Adrenal gland (tissue), 5 donors: ENCODE measurements around the gene EHBP1.

Experiments used
- POLR2A ChIP-seq, 2 donors: fragments of 450-650 bp; IDR thresholded peaks; one replicate each; pipeline ENCODE4 v1.6.1; 2017; ENCODE audit warnings: antibody characterized with exemption in 2 of 2, mild to moderate bottlenecking in 2 of 2, moderate library complexity in 1 of 2
- TF ChIP-seq, protein P1 (sequence below), 6 experiments: fragments of 450-650 bp in 4 of 6; fragments of 200-600 bp in 2 of 6; sonication (generic) in 1 of 6; IDR thresholded peaks; 1 replicate in 5 of 6; 2 replicates in 1 of 6; pipeline versions ENCODE4 v1.5.1 to v1.8.0; 2016 to 2021; ENCODE audit warnings: antibody characterized with exemption in 6 of 6, mild to moderate bottlenecking in 2 of 6, moderate library complexity in 1 of 6
- donor health status: DM: no; HTN: no; CAD: no.

DNA sequence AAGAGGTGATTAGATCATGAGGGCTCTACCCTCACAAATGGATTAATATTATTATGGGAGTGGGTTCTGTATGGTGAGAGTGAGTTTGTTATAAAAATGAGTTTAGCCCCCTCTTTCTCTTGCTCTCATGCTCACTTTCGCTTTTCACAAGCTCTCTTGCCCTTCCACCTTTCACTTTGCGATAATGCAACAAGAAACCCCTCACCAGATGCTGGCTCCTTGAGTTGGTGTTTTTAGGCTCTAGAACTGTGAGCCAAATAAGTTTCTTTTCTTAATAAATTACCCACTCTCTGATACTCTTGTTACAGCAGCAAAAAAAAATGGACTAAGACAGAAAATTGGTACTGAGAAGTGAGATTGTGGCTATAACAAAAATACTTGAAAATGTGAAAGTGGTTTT is 106.5 kb downstream of the EHBP1 start:
- TF ChIP-seq, protein P1, sequence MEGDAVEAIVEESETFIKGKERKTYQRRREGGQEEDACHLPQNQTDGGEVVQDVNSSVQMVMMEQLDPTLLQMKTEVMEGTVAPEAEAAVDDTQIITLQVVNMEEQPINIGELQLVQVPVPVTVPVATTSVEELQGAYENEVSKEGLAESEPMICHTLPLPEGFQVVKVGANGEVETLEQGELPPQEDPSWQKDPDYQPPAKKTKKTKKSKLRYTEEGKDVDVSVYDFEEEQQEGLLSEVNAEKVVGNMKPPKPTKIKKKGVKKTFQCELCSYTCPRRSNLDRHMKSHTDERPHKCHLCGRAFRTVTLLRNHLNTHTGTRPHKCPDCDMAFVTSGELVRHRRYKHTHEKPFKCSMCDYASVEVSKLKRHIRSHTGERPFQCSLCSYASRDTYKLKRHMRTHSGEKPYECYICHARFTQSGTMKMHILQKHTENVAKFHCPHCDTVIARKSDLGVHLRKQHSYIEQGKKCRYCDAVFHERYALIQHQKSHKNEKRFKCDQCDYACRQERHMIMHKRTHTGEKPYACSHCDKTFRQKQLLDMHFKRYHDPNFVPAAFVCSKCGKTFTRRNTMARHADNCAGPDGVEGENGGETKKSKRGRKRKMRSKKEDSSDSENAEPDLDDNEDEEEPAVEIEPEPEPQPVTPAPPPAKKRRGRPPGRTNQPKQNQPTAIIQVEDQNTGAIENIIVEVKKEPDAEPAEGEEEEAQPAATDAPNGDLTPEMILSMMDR (IDR thresholded peaks at IDR 0.05): no peak
- TF ChIP-seq POLR2A (IDR thresholded peaks at IDR 0.05): no peak
